ENCODE measurements around the gene CFAP410.
A peak's percentile ranks its signal among the peaks of the same experiment; 100 is the strongest.
"Not testable (repeated sequence)": the region's sequence is repeated elsewhere in the genome, so short reads cannot be mapped to it uniquely, and the experiment has no call there.

CFAP410 gene

DNA sequence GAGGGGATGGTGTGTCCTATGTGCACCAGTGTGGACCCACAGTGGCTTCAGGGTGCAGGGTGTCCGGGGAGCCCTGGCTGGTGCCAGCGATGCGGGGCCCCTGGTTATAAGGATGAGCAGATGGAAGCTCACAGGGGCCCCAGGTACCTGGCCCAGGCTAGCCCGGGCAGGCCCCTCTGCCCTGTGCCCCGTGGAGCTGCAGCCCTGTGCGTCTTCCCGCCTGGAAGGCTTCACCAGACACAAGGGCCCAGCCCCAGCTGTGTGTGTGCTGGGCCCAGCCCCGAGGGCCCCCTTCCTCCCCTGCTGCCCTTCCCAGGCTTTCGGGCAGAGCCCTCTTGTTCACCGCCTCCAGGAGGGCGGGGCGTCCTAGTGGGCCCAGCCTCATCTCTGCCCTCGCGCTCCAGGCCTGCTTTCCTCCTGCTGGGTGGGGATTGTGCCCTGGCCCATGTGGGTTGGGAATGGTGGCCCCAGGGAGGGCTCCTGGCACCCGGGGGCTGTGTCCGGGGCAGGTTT, 23.4 kb downstream of the CFAP410 start:
- DNase-seq, result no peak

DNA sequence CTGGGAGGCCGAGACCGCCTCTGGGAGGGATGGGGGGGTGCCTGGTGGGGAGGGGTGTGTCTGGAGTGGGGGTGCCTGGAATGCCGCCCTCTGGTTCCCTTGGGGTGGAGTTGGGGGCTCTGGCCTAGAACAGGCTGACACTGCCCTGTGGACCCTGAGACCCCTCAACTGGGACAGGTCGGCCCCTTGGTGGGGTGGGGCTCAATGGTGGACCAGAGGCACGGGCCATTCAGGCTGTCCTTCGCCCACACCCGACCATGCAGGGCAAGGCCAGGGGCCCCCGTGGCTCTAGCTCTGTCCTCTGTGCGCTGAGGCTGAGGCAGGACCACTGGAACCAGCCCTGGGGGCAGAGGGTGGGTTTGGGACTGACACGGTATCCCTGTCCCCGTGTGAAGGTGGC, 24.6 kb downstream of the CFAP410 start:
- no peak for DNase-seq

DNA sequence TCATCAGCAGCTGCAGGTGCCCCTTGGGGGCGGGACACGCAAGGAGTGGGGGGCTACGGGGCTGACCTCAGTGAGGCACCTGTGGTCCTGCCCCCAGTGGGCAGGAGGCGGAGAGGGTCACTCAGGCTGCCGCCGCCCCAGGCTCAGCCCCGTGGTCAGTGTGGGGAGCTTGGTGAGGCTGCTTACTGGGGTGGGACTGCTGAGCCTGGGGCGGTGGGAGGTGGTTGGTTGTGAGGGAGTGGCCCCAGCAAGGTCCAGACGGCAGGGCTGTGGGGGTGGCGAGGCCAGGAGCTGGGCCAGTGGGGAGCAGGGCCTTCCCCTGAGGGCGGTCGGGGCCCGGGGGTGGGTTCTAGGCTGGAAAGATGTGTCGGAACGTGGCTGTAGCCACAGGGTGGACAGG, 25.1 kb downstream of the CFAP410 start:
- no peak for DNase-seq

DNA sequence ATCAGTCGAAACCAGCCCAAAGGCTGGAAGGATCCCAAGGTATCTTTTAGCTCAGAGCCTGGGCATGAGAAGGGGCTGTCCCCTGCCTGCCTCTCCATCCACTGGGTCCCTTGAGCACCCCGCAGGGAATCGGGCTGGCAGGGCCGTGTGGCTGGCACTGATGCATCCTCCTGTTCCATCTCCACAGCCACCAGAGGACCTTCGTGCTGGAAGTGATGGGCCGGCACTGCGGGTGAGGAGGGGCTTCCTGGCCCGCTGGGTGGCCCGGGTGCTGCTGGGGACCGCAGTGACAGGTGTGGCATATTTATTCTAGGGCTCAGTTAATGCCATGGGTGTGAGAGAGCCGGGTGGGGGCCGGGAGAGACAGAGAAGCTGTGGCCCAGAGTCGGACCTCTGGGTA, 25.7 kb downstream of the CFAP410 start:
- DNase-seq, result no peak

DNA sequence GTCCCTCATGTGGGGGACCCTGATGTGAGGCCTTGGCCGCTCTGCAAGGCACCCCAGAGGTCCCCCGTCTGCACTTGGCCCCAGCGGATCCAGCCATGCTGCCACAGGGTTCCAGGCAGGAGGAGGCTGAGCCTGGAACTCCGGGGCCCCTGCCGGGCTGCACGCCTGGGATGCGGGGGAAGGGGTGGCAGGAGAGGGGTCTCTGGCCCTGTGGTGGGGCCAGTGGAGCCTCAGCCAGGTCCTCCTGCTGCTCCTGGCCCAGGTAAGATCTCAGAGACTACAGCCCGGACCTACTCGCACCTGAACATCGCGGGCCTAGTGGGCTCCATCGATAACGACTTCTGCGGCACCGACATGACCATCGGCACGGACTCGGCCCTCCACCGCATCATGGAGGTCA, 26.5 kb downstream of the CFAP410 start:
- DNase-seq, result no peak

DNA sequence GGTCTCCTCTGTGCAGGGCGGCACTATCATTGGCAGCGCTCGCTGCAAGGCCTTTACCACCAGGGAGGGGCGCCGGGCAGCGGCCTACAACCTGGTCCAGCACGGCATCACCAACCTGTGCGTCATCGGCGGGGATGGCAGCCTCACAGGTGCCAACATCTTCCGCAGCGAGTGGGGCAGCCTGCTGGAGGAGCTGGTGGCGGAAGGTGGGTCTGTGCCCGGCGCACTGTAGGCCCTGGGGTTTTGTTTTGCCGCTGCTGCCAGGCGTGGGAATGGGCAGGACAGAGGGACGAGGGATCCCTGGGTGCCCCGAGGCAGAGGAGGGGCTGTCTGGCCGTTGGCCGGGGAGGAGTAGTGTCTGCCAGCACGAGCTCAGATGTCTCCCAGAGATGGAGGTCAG, 27.1 kb downstream of the CFAP410 start:
- no peak for DNase-seq

DNA sequence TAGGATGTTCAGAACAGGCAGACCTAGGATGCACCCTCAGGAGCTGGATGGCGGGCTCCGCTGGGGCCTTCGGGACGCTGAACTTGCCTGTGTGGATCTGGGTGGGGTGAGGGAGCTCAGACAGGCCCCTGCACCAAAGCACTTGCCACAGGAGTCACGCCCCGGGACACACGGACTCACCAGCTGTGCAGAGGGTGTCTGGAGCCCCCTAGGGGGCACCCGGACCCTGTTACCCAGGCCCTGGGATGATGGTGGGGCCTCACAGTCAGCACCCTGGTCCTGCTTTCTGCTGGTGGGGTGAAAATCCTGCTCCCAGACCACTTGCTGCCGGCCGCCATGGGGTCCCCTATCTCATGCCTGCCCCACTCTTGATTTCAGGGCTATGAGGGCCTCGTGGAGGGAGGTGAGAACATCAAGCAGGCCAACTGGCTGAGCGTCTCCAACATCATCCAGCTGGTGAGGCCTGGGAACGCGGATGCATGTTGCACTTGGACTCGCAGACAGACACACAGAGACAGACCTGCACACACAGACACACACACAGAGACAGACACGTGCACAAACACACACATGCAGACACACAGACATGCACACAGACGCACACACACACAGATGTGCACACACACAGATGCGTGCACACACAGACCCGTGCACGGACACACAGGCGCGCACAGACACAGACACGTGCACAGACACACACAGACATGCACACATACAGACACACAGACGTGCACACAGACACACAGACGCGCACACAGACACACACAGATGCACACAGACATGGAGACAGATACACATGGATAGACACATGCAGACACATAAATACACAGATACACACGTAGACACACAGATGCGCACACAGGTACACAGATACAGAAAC, 28.3 kb downstream of the CFAP410 start:
- DNase-seq, result no peak

DNA sequence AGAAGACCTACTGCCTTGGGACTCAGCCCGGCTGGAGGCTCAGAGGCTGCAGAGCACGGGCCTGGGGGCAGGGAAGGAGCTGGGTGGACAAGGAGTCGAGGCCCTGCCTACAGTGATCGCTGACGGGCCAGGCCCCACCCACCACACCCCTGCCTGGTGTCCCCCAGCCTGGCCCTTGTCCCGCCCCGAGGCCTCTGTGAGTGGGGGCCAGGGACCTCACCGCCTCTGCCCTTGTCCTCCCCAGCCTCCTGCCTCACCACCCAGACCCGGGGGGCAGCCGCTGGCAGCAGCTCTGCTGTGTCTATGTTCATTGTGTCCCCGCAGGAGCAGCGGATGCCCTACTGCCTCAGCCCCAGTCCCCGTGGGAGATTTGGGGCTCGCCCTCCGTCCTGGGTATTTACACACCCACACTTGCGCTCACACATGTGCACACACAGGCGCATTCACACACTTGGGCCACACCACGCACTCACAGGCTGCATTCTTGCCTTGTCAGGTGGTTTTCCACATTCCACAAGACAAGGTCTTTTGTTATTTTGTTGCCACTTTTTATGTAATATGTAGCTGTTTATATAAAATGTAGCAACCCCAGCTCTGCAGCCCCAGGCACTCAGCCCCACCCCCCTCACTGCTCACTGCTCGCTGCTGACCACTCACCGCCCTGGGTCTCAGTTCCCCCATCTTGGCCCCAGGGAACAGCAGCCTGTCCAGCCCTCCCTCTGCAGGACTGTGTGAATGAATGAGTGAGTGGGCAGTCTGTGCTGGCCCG, 32.1 kb downstream of the CFAP410 start:
- DNase-seq, result no peak

DNA sequence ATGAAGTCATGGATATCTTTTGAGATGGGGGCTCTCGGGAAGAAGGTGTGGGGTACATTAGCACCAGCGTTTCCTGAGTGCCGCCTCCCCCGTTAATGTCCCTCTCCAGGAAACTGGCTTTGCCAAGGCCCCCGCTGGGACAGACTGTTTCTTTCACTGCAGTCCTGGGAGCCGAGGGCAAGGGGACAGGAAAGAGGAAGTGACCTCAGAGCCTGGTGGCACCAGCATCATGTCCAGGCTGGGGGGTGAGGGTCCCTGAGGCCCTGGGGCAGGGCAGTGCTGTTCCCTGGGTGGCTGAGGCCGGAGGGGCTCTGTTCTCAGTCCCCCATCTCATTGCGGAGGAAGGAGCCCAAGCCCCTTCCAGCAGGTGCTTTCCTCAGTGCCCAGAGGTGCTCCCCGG, 33.5 kb downstream of the CFAP410 start:
- no peak for DNase-seq

DNA sequence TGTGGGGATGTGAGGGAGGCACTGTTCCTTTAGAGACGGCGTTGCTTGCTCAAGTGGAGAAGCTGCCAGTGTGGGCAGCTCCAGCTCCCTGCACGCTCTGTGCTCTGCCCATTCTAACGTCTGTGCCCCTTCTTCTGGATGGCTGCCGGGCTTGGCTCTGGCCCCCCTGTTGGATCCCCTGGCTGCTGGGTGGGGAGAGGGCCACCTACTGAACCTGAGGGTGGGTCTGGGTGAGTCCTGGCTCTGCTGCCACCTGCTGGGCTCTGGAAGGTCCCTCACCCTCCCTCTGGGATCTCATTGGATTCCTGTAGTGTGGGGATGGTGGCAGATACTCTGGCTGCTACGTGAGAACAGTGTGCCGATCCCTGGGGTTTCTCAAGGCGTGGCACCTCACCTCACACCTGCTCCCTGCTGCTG, 34.3 kb downstream of the CFAP410 start:
- no peak for DNase-seq

DNA sequence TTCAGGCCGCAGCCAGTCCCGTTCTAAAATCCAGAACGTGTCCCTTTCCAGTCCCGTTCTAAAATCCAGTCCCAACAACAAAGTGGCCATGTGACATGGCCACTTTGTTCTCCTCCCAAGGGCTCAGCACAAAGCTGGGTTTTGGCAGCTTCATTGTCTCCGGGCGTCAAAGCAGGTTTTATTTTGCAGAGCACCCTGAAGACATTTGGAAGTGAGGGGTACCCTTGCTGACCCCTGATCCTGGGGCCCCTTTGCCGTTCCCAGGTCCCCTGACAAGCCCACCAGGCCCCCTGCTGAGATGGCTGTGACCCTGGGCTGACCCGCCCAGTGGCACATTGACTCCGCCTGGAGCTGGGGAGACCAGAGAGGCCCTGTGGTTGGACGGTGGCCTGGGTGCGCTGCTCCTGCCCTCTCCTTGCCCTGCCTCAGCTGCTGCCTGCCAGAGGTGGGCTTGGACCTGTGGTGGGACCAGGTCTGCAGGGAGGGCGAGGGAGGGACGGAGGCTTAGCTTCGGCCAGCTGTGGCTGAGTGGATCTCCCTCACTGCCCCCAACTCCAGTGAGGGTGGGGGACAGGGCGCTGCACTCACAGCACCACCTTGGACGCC, 35.1 kb downstream of the CFAP410 start:
- no peak for DNase-seq

DNA sequence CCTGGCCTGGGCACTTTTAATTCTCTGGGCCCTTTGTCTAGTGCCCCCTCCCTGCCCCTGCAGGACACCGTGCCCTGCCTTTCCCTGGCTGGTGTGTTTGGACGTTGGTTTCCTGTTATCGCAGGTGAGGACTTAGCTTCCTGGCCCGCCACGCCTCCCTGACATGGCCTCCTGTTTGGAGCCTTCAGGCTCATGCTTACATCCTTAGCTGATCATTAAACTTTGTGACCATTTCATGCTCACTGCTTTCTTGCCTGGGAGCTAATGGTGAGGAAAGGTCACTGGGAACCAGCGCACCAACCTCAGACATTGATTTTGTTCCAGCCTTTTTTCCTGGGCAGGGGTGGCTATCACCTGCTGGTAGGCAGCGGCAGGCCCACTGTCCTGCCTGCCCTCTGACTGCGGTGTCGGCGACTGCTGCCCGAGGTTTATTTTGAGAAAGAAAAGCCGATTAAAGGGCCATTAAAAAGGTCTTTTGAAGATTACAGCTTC, 35.7 kb downstream of the CFAP410 start:
- no peak for DNase-seq

DNA sequence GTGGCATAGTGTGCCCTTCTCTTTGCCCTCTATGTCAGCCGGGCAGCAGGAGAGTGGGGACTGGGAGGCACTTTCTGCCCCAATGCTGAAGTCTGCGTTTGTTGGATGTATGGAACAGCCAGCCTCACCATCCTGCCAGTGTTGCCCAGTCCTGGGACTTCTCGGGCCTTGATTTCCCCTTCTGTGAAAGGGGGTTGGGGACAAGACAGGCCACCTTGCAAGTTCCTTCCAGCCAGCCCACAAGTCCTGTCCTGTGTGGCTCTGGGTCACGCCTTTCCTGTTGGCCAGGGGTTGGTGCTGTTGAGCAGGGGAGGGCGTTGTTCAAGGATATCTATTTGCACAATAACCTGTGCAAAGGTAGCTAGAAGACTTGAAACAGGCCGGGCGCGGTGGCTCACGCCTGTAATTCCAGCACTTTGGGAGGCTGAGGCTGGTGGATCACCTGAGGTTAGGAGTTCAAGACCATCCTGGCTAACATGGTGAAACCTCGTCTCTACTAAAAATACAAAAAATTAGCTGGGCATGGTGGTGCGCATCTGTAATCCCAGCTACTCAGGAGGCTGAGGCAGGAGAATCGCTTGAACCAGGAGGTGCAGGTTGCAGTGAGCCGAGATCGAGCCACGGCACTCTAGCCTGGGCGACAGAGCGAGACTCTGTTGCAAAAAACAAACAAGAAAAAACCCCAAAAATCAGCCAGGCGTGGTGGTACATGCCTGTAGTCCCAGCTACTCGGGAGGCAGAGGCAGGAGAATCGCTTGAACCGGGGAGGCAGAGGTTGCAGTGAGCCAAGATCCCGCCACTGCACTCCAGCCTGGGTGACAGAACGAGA, 36.4 kb downstream of the CFAP410 start:
- DNase-seq, result not testable (repeated sequence)

DNA sequence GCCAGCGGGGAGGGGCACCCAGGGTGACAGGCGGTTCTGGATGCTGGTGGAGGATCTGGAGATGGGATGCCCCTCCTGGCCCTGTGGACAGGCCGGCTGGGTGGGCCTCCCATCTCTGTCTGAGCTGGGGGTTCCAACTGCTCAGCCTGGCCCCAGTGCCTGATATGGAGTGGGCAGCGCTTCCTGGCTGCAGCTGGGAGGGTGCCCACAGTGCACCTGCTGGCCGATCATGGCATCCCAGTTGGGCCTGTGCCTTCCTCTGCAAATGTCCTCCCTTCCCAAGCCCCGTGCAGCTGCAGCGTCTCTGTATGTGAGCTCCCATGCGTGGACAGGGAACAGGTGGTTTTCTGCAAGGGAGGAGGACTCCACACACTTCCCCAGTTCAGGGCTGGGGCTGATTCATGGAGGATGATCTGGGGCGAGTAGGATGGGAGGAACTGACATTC, 37.2 kb downstream of the CFAP410 start:
- no peak for DNase-seq

DNA sequence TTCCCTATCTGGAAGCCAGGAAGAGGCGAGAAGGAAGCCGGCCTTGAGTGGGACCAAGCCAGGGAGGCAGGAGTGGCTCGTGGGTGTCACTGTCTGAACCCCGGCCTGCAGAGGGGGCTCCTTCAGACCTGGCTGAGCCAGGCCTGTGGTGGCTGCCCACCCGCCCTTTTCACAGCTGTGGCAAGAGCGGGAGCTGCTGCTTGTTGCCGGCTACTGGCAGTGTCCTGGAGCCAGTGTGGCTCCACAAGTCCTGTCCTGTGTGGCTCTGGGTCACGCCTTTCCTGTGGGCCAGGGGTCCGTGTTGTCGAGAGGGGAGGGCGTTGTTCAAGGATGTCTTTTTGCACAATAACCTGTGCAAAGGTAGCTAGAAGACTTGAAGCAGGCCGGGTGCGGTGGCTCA, 38.0 kb downstream of the CFAP410 start:
- DNase-seq, result no peak

DNA sequence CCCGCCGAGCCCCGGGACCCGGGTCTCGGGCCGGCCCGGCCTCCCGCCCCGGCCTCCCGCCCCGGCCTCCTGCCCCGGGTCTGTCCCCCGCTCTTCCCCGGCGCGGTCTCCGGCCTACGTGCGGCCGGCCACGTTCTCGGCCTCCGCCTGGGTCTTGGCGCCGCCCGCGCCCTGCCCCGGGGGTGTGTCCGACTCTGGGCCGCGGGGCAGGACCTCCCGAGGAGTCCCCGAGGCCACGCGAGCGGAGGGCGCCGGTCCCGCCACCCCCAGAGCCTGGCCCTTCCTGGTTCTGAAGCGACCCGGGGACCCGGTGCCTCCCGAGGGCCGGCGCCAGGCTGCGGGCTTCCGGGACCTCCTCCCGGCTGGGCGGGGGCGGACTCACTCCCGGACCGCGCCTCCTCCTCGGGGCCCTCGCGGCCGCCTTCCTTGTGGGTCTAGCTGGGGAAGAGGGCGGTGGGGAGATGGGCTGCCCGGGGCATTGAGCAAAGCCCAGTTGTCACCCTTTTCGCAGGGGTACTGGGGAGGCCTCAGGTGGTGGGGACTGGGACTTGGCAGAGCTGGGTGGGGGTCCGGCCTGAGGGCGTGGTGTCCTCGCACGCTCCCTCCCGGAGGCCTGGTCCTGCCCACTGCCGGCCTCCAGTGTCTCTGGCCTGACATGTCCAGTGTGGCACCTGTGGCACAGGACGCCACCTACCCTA, 38.8 kb downstream of the CFAP410 start:
- DNase-seq, result peak; percentile 29

DNA sequence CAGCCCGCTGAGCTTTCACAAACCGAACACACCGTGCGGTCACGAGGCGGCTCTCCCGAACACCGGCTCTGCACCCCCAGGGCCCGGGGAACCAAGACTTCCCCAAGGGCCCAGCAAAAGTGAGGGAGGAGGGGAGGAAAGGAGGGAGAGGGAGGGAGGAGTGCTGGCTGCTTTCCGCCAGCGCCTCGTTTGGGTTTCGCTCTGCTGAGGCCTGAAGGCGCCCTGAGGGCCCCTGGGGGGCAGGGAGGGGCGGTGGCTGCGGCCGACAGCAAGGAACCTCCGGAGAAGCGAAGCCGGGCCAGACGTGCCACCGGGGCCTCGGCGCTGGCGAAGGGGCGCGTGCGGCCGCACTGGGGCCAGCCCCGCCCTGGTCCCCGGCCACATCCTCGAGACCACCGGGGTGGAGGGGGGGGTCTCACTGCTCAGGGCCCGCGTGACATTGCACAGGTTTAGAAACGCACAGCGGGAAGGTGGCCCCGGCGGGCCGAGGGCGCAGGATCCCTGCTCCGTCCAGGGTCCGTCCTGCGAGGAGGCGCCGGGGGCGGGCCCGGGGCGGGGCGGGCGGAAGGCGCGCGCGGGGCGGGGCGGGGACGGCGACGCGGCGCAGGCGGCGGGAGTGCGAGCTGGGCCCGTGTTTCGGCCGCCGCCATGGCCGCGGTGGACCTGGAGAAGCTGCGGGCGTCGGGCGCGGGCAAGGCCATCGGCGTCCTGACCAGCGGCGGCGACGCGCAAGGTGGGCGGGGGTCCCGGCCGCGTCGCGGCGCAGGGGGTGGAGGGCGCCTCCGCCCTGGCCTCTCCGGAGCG, 39.5 kb downstream of the CFAP410 start, which contains the start of gene PFKL:
Gene PFKL, plus strand, starts transcription at position 596 of the 804 bp plus-strand sequence. Its CDS starts 53 bp downstream, at position 649.
- DNase-seq, result peak; percentile 65

DNA sequence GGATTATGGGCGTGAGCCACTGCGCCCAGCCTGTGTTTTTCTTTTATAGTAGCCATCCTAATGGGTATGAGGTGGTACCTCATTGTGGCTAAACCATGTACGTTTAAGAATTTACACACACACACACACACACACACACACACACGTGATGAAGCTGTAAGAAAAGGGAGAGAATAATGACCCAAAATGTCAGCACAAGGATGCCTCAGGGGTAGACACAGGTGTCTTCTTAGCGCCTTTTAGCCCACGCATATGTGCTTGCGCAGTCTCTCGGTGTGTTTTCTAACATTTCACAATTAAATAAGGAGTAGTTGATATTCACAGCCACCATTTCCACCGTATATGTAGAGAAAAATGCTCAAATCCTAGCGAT, 40.1 kb downstream of the CFAP410 start:
- no peak for DNase-seq

DNA sequence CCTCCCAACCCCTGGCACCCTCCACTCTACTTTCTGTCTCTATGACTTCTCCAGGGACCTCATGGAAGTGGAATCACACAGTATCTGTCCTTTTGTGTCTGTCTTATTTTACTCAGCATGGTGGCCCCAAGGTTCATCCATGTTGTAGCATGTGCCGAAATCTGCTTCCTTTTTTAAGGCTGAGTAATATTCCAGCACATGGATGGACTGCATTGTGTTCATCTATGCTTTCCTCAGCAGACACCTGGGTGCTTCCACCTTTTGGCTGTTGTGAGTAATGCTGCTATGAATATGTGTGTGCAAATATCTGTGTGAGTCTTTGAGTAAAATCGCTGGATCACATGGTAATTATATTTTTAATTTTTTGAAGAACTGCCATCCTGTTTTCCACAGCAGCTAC, 40.9 kb downstream of the CFAP410 start:
- no peak for DNase-seq

DNA sequence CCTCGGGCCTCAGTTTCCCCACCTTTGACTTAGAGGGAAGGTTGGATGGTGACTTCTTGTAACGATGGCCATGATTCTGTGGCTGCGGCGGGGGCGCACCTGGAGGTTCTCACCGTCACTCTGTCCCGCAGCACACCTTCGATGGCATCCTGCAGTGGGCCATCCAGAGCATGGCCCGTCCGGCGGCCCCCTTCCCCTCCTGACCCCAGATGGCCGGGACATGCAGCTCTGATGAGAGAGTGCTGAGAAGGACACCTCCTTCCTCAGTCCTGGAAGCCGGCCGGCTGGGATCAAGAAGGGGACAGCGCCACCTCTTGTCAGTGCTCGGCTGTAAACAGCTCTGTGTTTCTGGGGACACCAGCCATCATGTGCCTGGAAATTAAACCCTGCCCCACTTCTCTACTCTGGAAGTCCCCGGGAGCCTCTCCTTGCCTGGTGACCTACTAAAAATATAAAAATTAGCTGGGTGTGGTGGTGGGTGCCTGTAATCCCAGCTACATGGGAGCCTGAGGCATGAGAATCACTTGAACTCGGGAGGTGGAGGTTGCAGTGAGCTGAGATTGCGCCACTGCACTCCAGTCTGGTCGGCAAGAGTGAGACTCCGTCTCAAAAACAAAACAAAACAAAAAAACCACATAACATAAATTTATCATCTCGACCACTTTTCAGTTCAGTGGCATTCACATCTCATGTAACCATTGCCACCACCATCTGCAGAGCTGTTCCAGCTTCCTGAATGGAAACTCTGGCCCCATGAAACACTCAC, 41.5 kb downstream of the CFAP410 start:
- DNase-seq, result peak; percentile 59

Data from KG1 (cell line).